Left renal cortex interstitium (tissue), 4 donors: Measurements from ENCODE around the gene COQ10A. TPM values are rescaled to one million over a fixed set of nuclear protein-coding genes. Genes with fewer than 3 reads are reported as not detected.
"Not testable (repeated sequence)": the region's sequence is repeated elsewhere in the genome, so short reads cannot be mapped to it uniquely, and the experiment has no call there.

Source experiments
- DNase-seq, 4 donors: peaks; one replicate each; pipeline ENCODE4 v3.0.0-alpha.2; 2013; ENCODE audit warnings: low read depth in 4 of 4, low spot score in 2 of 4, missing footprints in 1 of 4
- polyA plus RNA-seq, 4 donors: library from polyadenylated mRNA; unstranded; fragments of 120-200 nt; gene quantifications; one replicate each; pipeline ENCODE4 v1.2.1, GENCODE V29; 2013; ENCODE audit not compliant: insufficient read length in 4 of 4

Gene COQ10A
- polyA plus RNA-seq, 4 donors: 13.3 to 20.7 (median 19.0) TPM

DNA sequence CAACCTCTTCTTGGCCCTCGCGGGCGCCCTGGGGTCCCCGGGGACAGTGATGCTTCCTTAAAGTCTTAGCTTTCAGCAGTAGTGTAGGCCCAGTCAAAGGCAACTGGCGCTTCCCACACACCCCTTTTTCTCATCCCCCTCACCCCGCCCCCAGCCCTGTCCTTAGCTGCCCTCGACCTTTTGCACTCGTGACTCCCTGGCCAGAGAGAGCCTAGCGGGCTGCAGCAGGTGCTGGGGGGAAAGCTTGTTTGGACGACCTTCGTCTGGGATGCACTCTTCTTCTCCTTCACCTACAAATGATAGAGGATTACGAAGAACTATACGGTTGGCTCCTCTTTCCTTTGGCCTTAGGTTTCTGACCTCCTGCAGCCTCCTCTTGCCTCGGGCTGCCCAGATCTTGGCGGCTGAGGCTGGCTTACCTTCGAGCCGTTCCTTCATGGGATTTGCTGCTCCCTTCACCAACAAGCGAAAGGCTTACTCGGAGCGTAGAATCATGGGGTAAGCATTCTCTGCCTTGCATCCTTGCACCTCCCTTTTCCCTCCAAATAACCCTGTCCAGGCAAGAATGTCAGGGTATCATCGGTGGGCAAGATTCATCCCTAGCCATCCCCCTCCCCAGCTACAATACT lies 815 bp downstream of the COQ10A start:
- DNase-seq: no peak

DNA sequence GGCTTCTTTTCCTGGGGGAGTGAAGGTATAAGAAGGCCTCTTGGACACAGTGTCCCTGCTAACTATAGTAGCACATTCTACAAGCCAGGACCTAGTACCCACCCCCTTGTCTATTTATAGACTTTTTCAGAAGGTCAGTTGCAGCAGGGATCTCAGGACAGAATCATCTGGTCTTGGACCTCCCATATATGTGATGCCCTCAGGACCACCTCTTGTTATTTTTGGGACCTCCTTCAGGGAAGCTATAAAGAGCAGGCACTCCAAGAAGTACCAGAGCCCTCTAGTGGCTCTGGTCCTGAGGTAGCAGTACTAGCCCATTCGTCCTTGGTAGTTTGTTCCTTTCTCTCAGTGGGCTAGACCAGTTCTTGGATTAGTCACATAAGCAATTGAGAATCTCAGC lies 4.3 kb downstream of the COQ10A start:
- peak in 1 of 4 donors; percentile 8 for DNase-seq

DNA sequence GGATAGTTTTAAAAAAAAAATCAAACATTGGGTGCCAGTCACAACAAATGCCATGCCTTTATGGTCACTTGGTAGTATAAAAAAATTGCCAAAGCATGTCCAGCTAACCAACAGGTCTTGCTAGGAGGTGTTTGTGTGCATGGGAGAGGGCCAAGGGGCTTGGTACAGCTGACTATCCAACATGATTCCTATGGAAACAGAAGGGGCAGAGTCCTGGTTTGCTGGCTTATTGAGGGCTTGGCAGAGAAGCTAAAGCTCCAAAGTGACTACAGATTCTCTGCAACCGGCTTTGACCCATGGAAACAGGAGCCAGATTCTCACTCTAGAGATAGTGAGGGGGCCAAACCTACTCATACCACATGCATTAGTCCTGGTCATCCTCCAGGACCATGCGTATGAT lies 5.7 kb downstream of the COQ10A start:
- not testable (repeated sequence) for DNase-seq

DNA sequence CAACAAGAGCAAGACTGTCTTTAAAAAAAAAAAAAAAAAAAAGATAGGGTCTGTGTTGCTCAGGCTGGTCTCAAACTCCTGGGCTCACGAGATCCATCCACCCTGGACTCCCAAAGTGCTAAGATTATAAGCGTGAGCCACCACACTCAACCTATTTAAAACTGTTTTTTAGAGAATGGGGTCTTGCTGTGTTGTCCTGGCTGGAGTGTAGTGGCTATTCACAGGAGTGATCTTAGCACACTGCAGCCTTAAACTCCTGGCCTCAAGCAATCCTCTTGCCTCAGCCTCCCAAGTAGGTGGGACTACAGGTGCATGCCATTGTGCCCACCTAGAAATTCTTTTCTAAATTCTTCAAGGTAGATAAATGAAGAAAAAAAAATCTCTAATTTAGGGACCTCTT lies 7.6 kb downstream of the COQ10A start:
- DNase-seq: no peak

DNA sequence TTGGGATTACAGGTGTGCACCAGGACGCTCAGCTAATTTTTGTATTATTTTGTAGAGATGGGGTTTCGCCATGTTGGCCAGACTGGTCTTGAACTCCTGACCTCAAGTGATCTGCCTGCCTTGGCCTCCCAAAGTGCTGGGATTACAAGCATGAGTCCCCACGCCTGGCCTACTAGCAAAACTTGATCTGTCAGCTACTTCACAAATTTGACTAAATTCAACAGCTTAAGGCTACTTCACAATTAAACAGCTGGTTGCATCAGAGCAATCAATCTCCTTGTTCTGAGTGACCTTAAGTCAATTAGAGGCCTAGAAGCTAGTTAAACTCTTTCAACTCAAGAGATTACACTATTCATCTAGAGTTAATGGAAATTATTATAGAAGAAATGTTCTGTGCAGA lies 12.2 kb downstream of the COQ10A start:
- DNase-seq: no peak

DNA sequence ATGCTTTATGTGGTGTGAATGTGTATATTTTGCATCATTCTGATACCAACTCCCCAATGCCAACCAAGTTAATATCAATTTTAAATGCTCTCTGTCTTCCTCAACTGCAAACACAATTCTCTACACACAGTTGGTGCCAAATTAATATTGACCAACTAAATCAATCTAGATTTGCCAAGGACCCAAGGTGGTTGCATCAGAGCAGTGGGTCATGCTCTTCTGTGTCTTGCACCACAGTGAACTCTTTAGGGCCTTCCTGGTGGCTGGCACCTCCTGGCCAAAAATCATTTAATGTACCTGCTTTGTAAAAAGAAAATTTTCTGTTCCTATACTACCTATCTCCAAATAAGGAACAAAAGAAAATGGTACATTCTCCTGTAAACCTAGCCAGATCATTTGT lies 14.1 kb downstream of the COQ10A start:
- DNase-seq: no peak

DNA sequence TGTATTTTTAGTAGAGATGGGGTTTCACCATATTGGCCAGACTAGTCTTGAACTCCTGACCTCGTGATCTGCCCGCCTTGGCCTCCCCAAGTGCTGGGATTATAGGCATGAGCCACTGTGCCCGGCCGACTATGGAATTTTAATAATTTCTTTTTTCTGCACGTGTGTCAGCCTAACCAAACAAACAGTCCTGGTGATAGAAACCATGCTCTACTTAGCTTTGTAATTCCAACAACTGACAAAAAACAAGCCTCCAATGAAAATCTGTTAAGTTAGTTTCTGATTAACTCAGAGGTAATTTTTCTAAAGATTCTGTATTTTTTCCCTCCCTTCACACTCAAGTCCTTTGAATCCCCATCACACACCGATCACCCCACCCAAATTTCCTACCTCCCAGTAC lies 15.3 kb downstream of the COQ10A start:
- DNase-seq: no peak

DNA sequence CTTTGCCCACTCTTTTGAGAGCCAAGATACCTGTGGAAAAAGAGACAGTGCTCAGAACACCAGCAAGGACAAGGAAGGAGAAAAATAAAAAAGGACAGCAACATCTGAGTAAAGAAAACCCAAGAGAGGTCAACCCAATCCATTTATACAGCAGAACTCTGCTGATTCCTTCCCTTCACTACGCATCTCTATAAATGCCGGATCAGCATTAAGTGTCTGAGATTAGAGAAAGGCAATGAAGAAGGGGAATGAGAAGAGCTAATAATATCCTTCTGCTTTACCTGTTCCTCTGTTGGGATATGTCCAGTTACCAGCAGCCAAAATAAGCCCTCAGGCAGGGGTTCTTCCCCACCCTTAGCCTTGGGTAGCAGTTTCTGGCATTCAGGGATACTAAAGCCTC lies 15.8 kb downstream of the COQ10A start:
- no peak for DNase-seq

DNA sequence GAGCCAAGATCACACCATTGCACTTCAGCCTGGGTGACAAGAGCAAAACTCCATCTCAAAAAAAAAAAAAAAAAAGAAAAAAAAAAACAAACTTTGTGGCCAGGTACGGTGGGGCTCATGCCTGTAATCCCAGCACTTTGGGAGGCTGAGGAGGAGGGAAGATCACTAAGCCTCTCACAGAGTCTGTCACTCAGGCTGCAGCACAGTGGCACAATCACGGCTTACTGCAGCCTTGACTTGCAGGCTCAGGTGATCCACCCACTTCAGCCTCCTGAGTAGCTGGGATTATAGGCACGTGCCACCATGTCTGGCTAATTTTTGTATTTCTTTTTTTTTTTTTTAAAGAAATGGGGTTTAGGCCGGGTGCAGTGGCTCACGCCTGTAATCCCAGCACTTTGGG lies 17.5 kb downstream of the COQ10A start:
- not testable (repeated sequence) for DNase-seq

DNA sequence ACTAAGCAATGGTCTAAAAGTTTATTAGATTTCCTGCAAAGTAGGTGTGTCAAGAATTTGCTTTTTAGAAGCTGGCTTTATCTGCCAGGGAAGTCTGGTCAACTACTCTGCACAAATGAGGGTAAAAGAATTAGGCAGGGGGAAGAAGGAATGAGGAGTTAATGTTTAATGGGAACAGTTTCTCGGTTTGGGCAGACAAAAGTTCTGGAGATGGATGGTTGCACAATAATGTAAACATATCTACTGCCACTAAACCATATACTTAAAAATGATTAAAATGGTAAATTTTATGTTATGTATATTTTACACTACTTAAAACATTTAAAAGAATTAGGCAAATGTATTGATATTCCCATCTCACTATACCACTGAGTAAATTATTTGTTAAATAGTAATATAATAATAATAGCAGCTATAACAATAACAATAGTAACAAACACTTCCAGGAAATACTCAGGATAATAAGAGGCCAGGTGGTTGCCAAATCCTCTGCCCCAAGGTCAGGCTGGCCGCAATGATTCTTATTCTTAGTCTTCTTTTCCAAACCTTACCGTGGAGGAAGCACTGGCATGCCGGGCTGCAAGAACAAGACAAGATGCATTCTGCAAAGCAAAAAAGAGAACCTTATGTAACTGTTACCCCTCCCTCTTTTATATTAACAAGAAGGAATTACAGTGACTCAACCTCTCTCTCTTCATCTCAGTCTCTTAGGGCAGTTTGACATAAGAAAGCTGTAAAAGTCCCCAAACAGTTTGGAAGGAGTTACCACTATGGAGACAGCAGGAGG lies 19.5 kb downstream of the COQ10A start:
- no peak for DNase-seq

DNA sequence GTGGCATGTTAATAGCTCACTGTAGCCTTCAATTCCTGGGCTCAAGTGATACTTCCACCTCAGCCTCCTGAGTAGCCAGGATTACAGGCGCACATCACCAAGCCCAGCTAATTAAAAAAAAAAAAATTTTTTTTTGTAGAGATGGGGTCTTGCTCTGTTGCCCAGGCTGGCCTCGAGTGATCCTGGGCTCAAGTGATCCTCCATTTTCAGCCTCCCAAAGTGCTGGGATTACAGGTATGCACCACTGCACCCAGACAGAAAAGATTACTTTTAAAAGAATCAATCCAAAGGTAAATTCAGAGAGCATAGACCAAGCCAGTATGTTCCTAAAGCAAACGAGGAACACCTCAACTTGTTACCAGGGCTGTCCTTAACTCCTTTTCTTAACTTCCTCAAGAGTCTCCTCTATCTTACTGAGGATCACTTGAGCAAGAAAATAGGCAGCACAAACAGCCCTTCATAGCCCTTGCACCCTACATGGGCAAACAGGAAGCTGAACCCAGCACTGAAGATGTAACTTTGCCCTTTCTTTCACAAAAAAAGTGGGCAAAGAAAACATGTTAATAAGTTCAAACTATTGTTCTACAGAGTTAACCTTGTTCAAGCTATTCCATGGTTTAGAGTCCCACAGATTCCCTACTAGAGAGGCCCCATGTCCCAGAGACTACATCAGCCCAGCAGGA lies 22.1 kb downstream of the COQ10A start:
- DNase-seq: no peak

DNA sequence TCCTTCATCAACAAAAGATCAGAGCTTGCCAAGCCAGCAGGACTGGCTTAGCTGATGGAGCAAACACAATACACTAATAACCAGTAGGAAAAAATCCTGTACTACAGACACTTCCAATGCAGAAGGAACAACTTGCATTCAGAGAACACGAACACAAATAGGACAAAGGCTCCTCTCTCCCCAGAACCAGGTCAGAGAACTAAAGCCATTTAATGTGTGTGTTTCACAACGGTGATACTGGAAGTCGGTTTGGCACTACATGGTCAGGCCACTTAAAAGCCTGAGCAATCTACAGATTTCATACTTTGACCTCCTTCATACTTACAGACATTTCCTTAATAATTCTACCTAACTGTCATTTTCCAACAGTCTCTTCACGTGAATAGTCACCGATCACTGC lies 27.1 kb downstream of the COQ10A start:
- no peak for DNase-seq

DNA sequence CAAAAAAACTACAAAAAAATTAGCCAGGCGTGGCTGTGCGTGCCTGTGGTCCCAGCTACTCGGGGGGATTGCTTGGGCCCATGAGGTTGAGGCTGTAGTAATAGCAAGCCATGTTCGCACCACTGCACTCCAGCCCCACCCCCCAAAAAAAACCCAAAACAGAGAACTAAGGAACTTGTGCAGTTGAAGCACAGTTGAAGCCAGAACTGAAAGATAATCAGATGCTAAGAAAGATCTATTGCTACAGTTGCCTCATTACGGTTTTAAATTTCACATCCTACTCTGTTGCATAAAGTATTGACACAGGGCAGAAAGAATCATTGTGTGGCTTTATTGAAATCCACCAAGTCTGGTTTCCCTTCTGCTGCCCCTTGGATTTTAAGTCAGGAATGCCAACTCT lies 29.6 kb downstream of the COQ10A start:
- no peak for DNase-seq

DNA sequence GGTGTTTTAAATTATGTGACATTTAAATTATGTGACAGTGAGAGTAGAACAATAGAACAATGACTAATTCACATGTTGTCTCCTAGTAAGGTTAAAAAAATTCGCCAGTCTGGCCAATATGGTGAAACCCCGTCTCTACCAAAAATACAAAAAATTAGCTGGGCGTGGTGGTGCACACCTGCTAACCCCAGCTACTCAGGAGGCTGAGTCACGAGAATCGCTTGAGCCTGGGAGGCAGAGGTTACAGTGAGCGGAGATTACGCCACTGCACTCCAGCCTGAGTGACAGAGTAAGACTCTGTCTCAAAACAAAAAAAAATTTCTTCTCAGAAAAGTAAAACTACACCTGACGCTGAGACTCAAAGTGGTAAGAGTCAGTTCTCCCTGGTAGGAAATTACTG lies 30.7 kb downstream of the COQ10A start:
- no peak for DNase-seq

DNA sequence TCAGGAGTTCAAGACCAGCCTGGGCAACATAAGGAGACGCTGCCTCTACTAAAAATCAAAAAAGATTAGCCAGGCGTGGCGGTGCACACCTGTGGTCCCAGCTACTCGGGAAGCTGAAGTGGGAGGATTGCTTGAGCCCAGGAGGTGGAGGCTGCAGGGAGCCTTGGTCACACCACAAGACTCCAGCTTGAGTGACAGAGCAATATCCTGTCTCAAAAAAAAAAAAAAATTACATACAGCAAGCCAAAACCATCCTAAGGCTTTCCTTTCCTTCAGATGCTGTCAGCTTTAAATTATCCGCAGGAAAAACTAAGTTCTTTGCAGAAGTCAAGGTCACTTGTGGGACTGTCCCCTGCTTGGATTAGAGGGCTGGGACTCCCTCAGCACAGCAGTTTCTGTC lies 32.1 kb downstream of the COQ10A start:
- no peak for DNase-seq

DNA sequence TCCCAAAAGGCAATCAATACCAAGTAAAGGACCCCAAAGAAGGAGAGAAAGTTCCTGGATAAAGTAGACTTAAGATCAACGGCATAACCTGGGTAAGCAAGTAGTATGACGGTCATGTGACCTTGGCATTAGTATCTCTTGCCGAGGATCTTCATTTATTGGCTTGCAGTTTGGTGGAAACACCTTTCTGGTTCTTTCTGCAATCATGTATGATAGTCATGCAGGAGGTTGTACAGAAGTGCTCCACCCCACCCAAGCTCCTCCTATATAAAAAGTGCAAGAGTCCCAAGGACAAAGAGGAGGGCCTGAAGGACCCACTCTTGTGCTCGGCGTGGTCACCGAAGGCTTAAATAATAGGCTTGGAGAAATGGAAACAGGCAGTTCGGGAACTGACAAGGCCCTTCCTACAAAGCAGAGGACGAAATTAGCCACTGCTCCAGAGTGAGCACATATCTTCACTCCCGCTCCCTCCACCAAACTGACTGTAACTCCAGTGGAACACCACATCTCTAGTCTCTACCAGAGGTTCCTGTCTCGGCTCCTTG lies 32.6 kb downstream of the COQ10A start:
- no peak for DNase-seq

DNA sequence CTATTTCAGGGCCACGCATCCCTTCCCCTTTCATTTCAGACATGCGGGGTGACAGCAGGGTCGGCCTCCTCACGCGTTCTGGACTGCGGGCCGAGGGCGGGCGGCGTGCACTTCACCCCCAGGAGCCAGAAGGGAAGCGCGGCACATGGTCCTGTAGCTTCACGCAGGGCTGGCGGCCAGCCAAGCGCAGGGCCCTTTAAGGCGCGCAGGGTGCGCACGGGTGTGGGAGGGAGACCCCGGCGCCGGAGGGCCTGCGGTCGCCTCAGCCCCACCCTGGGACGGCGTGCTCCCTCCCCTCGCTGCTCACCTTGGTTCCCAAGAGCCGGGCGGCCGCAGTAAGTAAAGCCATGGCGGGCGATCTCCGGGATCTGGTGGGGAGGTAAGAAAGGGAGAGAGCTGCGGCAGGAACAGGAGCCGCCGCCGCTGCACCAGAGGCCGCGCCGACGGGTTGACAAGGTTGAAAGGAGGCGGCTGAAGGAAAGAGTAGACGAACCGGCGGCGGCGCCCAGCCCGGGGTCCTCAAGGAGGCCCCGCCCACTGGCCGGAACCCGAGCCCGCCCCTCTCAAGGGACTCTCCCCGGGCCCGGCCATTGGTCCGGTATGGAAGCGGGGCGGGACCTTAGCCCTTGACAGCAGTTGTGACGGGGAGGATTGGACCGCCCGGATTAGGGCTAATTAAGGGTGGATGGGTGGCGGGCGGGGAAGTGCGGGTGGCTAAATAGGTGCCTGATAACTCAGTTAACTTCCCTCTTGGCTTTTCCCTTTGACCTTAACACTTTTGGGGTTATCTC lies 33.3 kb downstream of the COQ10A start, which contains the start of gene CS:
Gene CS (minus strand): TSS at position 478 of the 791 bp plus-strand sequence. CDS start 129 bp downstream, at position 349.
- peak; percentile 87 to 96 (median 94) for DNase-seq

DNA sequence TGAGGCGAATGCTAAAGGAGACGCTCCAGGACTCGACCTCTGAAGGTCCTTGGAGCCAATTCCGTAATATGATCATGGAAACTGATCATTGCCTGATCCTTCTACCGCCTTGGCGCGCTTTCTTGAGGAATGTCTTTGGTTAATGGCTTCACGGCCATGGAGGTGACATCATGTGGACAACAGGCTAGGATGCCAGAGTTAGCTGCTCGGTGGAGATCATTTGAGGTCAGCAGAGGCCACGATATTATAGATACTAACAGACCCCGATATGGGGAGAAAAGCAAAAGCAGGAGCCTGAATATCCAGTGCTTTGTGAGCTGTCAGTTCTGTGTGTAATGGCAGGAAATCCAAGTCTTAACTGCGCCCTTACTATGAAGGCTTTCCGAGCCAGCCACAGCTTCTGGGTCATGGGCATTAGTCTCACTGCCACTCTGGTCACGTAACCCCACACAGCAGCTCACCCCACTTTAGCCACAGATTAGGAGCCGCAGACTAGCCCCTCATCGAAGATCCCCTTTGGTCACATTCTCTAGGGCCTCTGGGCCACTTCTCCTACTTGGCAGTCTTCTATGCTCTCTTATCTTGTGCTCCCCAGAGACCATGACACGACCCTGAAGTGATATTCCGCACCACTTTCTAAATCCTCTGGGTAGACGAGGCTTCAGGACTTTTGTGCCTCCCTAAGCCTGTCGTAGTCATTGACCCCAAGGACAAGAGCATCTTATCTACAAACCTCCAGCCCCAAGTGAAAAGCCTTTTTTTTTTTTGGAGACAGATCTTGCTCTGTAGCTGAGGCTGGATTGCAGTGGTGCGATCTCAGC lies 34.1 kb downstream of the COQ10A start:
- no peak for DNase-seq

DNA sequence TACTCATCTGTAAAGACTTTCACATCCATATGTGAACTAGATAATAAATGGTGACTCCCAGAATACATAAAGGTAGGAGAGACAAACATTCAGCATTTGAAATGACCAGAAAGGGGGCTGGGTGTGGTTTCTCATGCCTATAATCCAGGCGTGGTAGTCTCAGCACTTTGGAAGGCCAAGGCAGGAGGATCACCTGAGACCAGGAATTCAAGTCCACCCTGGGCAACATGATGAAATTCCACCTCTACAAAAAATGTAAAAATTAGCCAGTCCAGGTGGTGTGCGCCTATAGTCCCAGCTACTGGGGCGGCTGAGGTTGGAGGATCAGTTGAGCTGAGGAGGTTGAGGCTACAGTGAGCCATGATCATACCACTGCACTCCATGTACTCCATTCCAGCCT lies 37.5 kb downstream of the COQ10A start:
- no peak for DNase-seq
